ENCODE results near the gene CHRD.

Gene CHRD

DNA sequence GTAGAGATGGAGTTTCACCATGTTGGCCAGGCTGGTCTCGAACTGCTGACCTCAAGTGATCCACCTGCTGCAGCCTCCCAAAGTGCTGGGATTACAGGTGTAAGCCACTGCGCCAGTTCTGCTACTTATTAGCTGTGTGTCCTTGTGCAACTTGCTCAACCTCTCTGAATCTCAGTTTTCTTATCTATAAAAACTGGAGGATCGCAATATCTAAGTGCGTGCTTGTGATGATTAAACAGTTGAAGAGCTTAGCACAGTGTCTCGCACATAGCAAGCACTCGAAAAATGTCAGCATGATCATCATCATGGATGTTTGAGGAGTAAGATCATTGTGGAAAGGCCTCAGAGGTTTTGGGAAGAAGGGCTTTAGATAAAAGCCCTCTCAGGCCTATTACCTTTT, 29.2 kb upstream of the CHRD start:
- DNase-seq, result no peak
- no peaks in the 10 kb centered on the region for H3K27me3 ChIP-seq
- H3K4me3 ChIP-seq (ENCODE audit: low read depth, low read length), result no peak overlapping the region
- no peaks in the 10 kb centered on the region for H3K9me3 ChIP-seq
- TF ChIP-seq, protein P1, sequence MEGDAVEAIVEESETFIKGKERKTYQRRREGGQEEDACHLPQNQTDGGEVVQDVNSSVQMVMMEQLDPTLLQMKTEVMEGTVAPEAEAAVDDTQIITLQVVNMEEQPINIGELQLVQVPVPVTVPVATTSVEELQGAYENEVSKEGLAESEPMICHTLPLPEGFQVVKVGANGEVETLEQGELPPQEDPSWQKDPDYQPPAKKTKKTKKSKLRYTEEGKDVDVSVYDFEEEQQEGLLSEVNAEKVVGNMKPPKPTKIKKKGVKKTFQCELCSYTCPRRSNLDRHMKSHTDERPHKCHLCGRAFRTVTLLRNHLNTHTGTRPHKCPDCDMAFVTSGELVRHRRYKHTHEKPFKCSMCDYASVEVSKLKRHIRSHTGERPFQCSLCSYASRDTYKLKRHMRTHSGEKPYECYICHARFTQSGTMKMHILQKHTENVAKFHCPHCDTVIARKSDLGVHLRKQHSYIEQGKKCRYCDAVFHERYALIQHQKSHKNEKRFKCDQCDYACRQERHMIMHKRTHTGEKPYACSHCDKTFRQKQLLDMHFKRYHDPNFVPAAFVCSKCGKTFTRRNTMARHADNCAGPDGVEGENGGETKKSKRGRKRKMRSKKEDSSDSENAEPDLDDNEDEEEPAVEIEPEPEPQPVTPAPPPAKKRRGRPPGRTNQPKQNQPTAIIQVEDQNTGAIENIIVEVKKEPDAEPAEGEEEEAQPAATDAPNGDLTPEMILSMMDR (IDR thresholded peaks at IDR 0.05; ENCODE audit: low read depth, low read length), result no peak
- H3K4me1 ChIP-seq, result no peaks in the 10 kb centered on the region
- H3K36me3 ChIP-seq, result no peaks in the 10 kb centered on the region

DNA sequence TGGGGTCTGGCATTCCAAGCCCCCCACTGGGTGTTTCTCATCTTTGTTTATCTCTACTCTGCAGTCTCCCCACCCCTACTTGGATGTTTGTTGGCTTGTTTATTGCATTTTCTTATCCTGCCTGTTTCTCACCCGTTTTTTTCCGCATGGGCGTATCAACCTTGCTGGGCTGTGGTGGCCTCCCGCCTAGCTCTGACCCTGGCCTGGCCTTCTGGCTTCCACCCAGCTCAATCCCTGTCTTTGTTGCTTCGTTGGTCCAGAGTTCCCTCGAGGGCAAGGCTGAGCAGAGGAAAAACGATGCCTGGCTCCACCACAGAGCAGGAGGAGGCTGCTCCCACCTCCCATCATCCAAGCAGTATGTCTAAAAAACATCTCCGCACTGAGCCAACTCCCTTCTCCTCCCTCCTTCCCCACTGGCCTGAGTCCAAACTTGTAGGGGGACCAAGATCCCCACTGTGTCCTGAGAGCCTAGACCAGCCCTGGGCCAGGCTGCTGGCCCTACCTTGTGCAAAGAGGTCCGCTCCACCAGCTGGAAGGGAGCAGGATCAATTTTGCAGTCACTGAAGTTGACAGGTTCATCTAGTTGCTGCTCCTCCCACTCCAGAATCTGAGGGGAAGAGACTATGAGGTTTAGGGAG, 28.2 kb upstream of the CHRD start:
- TF ChIP-seq, protein P1 (IDR thresholded peaks at IDR 0.05; ENCODE audit: low read depth, low read length), result no peak
- no peaks in the 10 kb centered on the region for H3K27me3 ChIP-seq
- no peaks in the 10 kb centered on the region for H3K9me3 ChIP-seq
- no peak for DNase-seq
- no peak overlapping the region for H3K4me3 ChIP-seq (ENCODE audit: low read depth, low read length)
- no peaks in the 10 kb centered on the region for H3K36me3 ChIP-seq
- no peaks in the 10 kb centered on the region for H3K4me1 ChIP-seq

DNA sequence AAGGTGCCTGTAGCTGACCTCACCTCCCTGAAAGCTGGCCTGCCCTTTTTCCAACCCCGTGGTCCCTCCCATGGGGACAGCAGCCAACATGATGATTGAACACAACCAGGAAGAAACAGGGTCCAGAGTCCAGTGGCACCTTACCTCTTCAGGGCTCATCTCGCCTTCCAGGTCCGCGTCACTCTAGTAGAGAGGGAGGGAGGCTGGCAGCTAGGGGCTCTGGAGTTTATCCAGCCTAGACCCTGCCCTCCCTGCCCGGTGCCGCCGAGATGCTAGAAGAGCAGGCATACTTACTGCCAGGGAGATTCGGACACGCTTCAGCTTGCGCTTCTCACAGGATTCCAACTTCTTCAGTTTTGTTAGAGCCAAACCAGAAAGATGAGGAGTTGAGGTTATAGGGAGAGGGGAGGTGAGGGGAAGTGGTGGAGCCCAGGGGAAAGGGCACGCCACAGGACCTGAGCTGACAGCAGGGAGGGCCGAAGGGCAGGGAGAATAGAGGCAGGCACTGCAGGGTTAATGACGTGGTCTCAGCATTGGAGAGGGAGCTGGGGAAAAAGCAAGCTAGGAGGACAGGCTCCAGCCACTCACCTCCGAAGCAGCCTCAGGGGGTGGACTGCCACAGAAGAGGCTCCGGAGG, 27.6 kb upstream of the CHRD start:
- Histone ChIP-seq H3K4me1 (no peaks in the 10 kb centered on the region), H3K4me3 (ENCODE audit: low read depth, low read length) (no peak overlapping the region), H3K9me3 (no peaks in the 10 kb centered on the region), H3K36me3 (no peaks in the 10 kb centered on the region), H3K27me3 (no peaks in the 10 kb centered on the region)
- TF ChIP-seq, protein P1 (IDR thresholded peaks at IDR 0.05; ENCODE audit: low read depth, low read length), result no peak
- no peak for DNase-seq

DNA sequence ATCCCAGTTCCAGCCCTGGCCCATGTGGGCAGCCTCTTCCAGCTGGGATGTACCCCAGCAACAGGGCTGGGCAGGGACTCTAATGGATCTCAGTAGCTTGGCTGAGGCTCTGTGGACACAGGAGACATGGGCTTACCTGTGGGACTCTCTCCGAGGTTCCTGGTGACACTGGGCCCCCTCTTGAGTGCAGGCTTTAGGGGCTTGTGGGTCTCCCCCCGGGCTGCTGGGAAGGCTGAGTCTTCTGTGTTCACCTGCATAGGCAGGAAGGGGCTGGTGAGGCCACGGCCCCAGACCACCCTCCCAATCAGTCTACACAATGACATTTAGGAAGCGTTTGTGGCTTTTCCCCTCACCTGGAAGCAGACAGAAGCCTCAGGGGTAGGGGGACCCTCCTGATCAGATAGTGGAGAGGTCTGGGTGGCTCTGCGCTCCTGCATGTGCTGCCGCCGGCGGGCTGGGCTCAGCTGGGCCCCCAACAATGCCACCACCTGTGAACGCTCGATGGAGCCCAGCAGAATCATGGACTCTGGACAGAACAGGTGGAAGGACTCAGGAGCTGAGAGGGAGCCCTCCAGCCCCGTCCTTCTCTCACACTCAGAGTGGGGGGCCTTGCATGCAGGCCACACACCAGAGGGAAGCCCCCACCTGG, 26.8 kb upstream of the CHRD start:
- H3K4me1 ChIP-seq, result no peaks in the 10 kb centered on the region
- H3K36me3 ChIP-seq, result no peaks in the 10 kb centered on the region
- no peaks in the 10 kb centered on the region for H3K27me3 ChIP-seq
- H3K4me3 ChIP-seq (ENCODE audit: low read depth, low read length), result no peak overlapping the region
- no peak for DNase-seq
- H3K9me3 ChIP-seq, result no peaks in the 10 kb centered on the region
- TF ChIP-seq, protein P1 (IDR thresholded peaks at IDR 0.05; ENCODE audit: low read depth, low read length), result no peak

DNA sequence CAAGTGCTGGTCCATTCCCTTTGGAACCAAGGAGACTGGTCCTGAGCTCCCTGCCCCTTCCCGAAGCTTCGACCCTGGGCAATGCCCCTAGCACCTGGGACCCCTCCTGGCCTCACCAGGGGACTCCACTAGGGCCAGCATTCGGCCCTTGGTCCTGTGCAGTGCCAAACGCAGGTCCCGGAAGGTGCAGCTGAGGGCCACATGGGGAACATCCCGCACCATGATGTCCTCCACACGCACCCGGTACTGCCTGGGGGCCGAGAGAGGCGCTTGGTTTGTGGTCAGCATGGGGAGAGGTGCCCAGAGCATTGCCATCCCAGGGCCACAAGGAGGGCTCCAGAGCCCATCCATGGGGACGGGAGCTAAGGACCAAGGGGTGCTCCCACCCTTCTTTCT, 26.3 kb upstream of the CHRD start:
- Histone ChIP-seq H3K4me1 (no peaks in the 10 kb centered on the region), H3K9me3 (no peaks in the 10 kb centered on the region), H3K36me3 (no peaks in the 10 kb centered on the region), H3K4me3 (ENCODE audit: low read depth, low read length) (no peak overlapping the region), H3K27me3 (no peaks in the 10 kb centered on the region)
- TF ChIP-seq, protein P1 (IDR thresholded peaks at IDR 0.05; ENCODE audit: low read depth, low read length), result no peak
- no peak for DNase-seq
